ENCODE data around the gene TMA16. TPM values are rescaled to one million over a fixed set of nuclear protein-coding genes. Genes with fewer than 3 reads are reported as not detected.
A peak's percentile ranks its signal among the peaks of the same experiment; 100 is the strongest.
"Not testable (repeated sequence)": the region's sequence is repeated elsewhere in the genome, so short reads cannot be mapped to it uniquely, and the experiment has no call there.

Gene TMA16
- 18.3 TPM for total RNA-seq
- long read RNA-seq, transcript TMA16-201 (7 exons, 1,978 nt): major isoform, 13 of 15 reads
- long read RNA-seq, partial matches to known transcripts: 0 of 15 reads
- long read RNA-seq, other reads (novel, unspliced or antisense): 1 of 15 reads

- DNase-seq (ENCODE audit: low spot score): peak; percentile 94
Measured at GRCh38 chr4:163494360-163495241, at the start of gene TMA16. Gene TMA16 (plus strand): TSS chr4:163494690. CDS start chr4:163494802, 112 bp downstream.

GRCh38 chr4:163447023-163447422 lies 47.5 kb upstream of the TMA16 start:
- DNase-seq (ENCODE audit: low spot score): not testable (repeated sequence)

DNA sequence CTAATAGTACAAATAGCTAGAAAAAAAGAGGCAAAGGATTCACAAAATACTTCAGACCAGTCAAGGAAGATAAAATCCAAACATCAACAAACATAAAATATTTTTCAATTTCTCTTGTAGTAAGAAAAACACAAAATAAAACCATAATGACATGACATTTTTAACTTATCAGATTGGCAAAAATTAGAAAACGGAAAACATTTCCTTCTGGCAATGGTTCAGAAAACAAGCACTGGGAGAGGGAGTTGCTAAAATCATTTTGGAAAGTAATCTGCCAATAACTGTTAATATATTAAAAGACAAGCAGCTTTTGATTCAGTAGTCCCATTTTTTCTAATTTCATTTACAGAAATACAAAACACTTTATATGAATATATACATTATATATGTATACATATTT lies 47.0 kb upstream of the TMA16 start:
- no peak for DNase-seq (ENCODE audit: low spot score)

- no peak for DNase-seq (ENCODE audit: low spot score)
Measured at GRCh38 chr4:163448540-163449203, 45.8 kb upstream of the TMA16 start.

DNA sequence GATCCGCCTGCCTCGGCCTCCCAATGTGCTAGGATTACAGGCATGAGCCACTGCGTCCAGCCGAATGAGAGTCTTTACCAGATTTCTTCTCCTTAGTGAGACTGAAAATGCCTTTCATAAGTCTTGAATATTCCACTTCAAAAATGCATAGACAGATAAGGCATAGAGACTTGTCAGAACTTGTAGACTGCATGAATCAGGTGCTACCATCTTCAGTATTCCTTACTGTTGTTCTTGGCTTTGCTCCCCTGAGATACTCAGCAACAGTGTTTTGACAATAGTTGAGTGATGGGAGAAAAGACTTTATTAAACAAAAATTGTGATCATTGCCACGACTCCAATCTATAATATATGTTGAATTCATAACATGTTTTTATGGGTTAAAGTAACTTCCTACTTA lies 31.9 kb upstream of the TMA16 start:
- DNase-seq (ENCODE audit: low spot score): no peak

GRCh38 chr4:163467082-163467770 lies 27.3 kb upstream of the TMA16 start:
- DNase-seq (ENCODE audit: low spot score): no peak

GRCh38 chr4:163470391-163470790 lies 24.1 kb upstream of the TMA16 start:
- no peak for DNase-seq (ENCODE audit: low spot score)

DNA sequence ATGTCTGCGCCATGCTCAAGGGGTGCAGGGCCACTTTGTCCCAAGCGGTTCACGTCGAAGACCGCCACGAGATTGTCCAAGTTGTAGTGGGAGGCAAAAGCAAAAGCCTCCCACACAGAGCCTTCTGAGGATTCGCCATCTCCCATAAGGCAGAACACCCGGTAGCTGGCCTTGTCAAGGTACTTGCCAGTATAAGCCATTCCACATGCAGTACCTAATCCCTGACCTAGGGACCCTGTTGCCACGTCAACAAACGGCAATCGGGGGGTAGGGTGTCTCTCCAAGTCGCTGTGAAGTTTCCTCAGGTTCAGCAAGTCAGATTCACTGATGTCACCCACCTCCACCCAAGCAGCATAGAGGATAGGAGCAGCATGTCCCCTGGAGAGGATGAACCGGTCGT lies 21.4 kb upstream of the TMA16 start:
- DNase-seq (ENCODE audit: low spot score): no peak

- no peak for DNase-seq (ENCODE audit: low spot score)
Measured at GRCh38 chr4:163473576-163473975, 20.9 kb upstream of the TMA16 start, which contains the start of gene TKTL2. Gene TKTL2 (minus strand): TSS chr4:163473754. CDS start chr4:163473734, 20 bp downstream.

GRCh38 chr4:163474027-163474426 lies 20.5 kb upstream of the TMA16 start:
- DNase-seq (ENCODE audit: low spot score): no peak

DNA sequence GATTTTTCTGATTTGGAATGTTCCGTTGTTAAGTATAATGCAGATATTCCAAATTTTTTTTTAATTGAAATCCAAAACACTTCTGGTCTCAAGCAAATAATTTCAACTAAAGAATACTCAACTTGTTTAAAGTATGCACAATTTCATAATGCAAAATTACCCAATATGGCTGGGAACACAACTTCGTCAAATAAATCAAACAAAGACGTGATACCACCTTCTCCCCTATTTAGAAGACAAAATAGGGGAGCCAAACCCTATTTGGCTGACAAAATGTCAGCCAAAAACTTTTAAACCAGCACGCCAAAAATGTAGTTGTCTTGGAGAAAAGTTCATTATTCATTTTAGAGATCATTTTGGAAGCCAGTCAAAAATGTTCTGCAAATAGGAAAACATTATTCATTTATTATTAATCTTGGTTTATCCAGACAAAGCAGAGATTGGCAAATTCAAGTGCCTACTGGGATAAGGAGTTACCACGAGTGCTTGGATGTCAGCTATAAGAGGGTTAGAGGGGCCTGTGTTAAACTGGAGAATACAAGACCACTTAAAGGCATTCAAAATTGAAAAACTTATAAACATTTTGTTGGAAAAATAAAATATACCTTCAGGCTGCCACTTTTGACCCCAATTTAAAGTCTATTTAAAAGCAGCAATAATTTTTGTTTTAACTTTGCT lies 17.6 kb upstream of the TMA16 start:
- DNase-seq (ENCODE audit: low spot score): no peak

GRCh38 chr4:163482190-163482589 lies 12.3 kb upstream of the TMA16 start:
- DNase-seq (ENCODE audit: low spot score): no peak

GRCh38 chr4:163484906-163485305 lies 9.6 kb upstream of the TMA16 start:
- DNase-seq (ENCODE audit: low spot score): no peak

DNA sequence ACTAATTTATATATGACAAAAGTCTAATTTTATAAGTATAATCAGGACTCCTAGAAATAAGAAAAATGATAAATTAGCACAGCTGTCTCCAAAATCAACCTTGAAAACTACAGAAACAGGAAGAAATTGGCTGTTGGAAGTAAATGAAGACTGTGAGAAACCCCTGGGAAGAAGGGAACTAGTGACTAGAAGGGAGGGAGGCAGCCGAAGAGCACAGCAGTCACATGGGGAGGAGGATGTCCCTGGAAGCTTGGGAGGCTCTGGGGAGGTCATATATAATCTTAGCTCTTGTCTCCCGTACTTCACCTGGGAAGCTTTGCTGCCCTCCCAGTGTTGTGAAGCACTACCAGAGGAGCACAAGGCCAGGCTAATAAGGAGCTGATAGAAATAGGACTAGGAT lies 8.9 kb upstream of the TMA16 start:
- no peak for DNase-seq (ENCODE audit: low spot score)

GRCh38 chr4:163486321-163486720 lies 8.2 kb upstream of the TMA16 start:
- no peak for DNase-seq (ENCODE audit: low spot score)

- no peak for DNase-seq (ENCODE audit: low spot score)
Measured at GRCh38 chr4:163489929-163490328, 4.6 kb upstream of the TMA16 start.

DNA sequence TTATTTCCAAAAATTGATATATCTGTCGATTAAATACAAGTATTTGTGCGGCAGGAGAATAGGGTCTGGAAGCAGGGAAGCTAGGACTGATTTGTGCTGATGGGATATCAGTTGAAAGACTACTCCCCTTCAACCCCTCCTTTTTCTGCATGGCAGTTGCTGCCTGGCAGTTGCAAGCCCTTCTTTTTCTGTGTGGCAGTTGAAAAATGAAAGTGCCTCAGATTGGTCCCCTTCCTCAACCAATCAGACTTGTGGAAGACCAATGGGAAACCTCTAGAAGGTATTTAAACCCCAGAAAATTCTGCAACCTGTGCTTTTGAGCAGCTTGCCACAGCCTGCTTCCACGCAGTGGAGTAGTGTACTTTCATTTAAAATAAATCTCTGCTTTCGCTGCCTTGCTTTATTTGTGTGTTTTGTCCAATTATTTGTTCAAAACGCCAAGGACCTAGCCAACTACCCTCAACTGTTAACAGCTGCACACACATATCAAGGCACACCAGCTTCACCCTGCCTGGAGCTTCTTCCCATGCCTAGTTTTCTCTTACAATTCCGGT lies 1.5 kb upstream of the TMA16 start:
- no peak for DNase-seq (ENCODE audit: low spot score)

GRCh38 chr4:163493643-163494359 lies 689 bp upstream of the TMA16 start:
- no peak for DNase-seq (ENCODE audit: low spot score)

GRCh38 chr4:163495900-163496299 lies 1.4 kb downstream of the TMA16 start:
- no peak for DNase-seq (ENCODE audit: low spot score)

DNA sequence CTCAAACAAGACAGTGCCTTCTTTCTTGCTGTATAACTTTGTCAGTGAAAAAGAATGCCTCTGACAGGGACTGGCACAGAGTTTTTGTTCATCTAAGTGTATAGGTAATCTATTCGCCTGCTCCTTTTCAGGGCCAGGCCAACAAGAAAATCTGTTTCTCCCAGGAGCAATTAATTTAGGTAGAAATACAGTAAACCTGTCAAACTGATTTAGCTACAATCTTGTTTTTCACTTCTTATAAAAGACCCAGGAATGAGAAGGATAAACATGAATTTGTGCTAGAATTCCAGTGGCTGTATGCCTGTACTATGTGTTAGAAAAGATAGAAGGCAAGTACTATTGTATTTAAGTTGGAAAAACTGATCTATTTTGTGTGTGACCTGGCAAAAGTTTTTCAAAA lies 6.1 kb downstream of the TMA16 start:
- DNase-seq (ENCODE audit: low spot score): no peak

Data from mesenteric fat pad (tissue), 1 donor.